ENCODE measurements around the gene KIRREL1. TPM values are rescaled to one million over a fixed set of nuclear protein-coding genes. Genes with fewer than 3 reads are reported as not detected.

The KIRREL1 gene
- total and polyA plus RNA-seq, 2 of the 8 experiments (the other 6 are each of a cell fraction or from before 2014, with no cell fraction given), result 14.2 to 39.0 TPM

DNA sequence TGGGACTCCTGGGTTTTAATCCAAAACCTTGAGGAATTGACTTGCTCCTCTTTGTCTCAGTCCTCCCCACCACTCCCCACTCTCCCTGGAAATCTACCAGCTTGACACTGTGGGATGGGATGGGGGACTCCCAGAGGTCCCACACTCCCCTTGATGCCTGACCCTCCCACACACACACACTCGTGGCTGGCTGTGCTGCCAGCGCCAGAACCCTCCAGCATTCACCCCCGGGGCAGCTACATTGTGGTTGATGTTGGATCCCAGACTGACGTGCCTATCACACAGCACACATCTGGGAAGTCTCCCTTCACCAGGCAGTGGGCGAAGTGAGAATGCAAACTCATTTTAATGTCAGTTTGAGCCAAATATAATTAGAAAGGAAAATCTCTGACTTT is 10.0 kb downstream of the KIRREL1 start (continued):
- TF ChIP-seq CHD7 (IDR thresholded peaks at IDR 0.05; ENCODE audit: insufficient replicate concordance, low read length) (no peak), ZNF274 (IDR thresholded peaks at IDR 0.05; ENCODE audit: borderline replicate concordance, extremely low read depth, low read length) (no peak), NANOG (IDR thresholded peaks at IDR 0.05; ENCODE audit: insufficient read depth, low read depth, low read length, poor library complexity, severe bottlenecking) (no peak), SIN3A (conservative IDR thresholded peaks at IDR 0.05 in 1 of 2, IDR thresholded peaks at IDR 0.05 in 1 of 2; ENCODE audit: low read depth in 1 of 2, low read length in 2 of 2) (no peak), CBX8 (IDR thresholded peaks at IDR 0.05; ENCODE audit: borderline replicate concordance, low read depth, low read length) (no peak), CHD1 (IDR thresholded peaks at IDR 0.05; ENCODE audit: low read depth, low read length) (no peak)
